ENCODE data around the gene TPM4.
"Not testable (repeated sequence)": the region's sequence is repeated elsewhere in the genome, so short reads cannot be mapped to it uniquely, and the experiment has no call there.

DNA sequence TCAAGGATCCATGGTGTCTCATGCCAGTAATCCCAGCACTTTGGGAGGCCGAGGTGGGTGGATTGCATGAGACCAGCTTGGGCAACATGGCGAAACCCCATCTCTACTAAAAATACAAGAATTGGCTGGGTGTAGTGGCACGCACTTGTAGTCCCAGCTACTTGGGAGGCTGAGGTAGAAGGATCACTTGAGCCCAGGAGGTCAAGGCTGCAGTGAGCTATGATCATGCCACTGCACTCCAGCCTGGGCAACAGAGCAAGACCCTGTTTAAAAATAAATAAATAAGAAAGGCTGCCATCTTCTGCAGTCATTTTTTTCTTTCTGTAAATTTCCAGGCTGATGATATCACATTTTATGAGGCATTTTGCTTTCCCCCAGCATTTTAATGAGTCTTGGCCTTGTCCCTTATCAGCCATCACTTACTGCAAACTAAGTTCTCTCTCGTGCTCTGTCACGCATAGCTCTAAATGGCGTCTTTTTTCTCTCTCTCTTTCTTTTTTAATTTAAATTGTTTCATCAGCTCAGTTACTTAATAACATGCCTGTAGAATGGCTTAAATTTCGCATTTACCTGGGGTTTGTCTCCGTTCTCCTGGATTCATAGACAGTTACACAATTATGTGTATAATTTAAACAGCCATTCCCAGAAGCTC, 23.1 kb downstream of the TPM4 start:
- TF ChIP-seq POLR2A (IDR thresholded peaks at IDR 0.05; ENCODE audit: low read depth, low read length); TAF1 (IDR thresholded peaks at IDR 0.05; ENCODE audit: low read depth, low read length); POLR2AphosphoS5 (IDR thresholded peaks at IDR 0.05; ENCODE audit: low read depth, low read length); PAX5 (IDR thresholded peaks at IDR 0.05; ENCODE audit: insufficient read depth, low read length, severe bottlenecking); POU2F2 (IDR thresholded peaks at IDR 0.05; ENCODE audit: low read depth, low read length): not testable (repeated sequence)

All from GM12891 (cell line).